GM12874 (cell line): ENCODE data around the gene LRRTM4.

ENCODE experiments used
- TF ChIP-seq, protein P1 (sequence below): IDR thresholded peaks from 2 replicates; pipeline ENCODE4 v1.5.1; 2011; ENCODE audit warnings: low read depth, mild to moderate bottlenecking, control low read depth, low read length, moderate library complexity; ENCODE audit not compliant: insufficient read depth

Gene LRRTM4

GRCh38 chr2:77191665-77192064, 330.5 kb downstream of the LRRTM4 start:
- TF ChIP-seq, protein P1, sequence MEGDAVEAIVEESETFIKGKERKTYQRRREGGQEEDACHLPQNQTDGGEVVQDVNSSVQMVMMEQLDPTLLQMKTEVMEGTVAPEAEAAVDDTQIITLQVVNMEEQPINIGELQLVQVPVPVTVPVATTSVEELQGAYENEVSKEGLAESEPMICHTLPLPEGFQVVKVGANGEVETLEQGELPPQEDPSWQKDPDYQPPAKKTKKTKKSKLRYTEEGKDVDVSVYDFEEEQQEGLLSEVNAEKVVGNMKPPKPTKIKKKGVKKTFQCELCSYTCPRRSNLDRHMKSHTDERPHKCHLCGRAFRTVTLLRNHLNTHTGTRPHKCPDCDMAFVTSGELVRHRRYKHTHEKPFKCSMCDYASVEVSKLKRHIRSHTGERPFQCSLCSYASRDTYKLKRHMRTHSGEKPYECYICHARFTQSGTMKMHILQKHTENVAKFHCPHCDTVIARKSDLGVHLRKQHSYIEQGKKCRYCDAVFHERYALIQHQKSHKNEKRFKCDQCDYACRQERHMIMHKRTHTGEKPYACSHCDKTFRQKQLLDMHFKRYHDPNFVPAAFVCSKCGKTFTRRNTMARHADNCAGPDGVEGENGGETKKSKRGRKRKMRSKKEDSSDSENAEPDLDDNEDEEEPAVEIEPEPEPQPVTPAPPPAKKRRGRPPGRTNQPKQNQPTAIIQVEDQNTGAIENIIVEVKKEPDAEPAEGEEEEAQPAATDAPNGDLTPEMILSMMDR = no peak

DNA sequence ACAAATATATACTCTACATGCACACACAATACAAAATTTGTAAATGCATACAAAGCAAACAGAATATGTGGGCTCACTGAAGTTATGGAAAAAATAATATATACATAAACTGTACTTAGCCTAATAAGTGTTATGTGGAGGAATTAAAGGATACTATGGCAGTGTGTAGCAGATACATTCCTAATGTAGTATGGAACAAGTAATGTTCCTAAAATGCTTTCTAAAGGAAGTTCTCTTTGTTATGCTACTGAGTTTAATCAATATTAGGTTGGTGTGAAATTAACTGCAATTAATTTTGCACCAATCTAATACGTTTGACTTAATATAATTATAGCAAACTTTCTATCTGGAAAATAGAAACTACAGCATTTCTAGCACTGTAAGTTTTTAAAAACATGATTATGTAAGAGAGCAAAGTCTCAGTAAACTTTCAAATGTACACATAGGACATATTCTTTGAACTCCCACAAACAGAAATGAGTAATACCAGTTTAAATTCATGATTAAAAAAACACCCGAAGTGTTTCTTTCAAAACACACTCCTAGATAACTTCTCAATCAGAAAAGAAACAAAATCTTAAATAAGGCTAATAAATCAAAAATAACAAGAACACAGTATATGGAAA, 331.3 kb downstream of the LRRTM4 start:
- TF ChIP-seq, protein P1 = no peak

DNA sequence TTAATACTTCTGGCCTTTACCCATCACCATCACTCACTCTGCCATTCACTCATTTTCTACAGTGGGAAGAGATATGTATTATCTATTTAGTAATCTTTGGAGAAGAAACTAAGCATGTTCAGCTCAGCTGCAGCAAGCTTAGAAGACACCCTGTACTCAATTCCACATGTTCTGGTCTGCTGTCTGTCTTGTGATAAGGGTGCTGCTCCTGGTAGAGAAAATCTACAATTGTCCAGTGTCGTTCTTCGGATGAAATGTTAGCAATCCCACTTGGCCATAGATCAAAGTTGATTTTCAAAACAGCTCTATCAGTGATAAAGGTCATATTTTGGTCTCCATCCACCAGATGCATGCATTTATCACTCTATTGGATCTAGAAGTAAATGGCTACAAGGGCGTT, 337.1 kb downstream of the LRRTM4 start:
- TF ChIP-seq, protein P1 = no peak

- TF ChIP-seq, protein P1 = no peak
Measured at GRCh38 chr2:77179297-77179696, 342.9 kb downstream of the LRRTM4 start.

- TF ChIP-seq, protein P1 = no peak
Measured at GRCh38 chr2:77169426-77169825, 352.8 kb downstream of the LRRTM4 start.

DNA sequence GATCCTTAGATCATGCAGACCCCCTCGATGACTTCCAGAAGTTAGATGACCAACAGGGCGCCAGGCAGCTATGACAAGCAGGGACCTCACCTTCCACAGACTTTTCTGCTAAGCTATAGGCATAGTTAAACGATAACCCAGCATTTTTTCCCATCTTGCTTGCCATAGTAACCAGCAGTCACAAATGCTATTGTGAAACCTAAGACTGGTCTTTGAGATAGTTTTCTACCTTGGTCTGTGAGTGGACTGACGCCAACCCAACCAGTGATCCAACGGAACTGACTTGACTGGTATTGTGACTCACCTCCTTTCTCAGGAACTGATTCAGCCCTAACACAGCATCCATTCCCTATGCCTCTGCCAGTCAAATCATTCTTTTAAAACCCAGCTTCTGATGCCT, 361.2 kb downstream of the LRRTM4 start:
- TF ChIP-seq, protein P1 = no peak

GRCh38 chr2:77156599-77156998, 365.6 kb downstream of the LRRTM4 start:
- TF ChIP-seq, protein P1 = no peak
